ENCODE data around the gene LCA5L. TPM values are rescaled to one million over a fixed set of nuclear protein-coding genes. Genes with fewer than 3 reads are reported as not detected.

LCA5L gene
- total and polyA plus RNA-seq, 2 of the 13 experiments (the other 11 are each of a cell fraction or from before 2014, with no cell fraction given) = 0.13 to 0.55 TPM

DNA sequence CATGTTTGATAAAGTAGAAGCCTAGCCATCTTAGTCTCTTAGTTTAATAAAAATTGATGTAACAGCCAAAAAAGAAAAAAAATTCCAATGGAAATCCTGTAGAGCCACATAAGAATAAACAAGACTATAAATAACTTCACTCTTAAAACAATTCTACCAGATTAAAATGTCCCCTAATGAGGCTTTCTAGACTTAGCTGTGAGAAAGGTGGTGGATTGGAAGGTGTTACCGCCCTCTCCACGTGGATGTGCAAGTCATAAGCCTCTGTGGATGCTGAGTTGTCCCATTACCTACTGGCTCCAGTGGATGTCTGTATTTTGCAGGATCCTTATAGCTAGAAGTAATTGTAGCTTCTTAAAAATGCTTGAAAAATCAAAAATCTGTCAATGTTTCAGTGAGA is 14.6 kb downstream of the LCA5L start:
- no peaks in the 10 kb centered on the region for H3K79me2 ChIP-seq (ENCODE audit: insufficient read depth, low read length)
- intact Hi-C loops (cut with micrococcal nuclease; ENCODE audit: unreplicated experiment) (no loop called here), in situ Hi-C loops (cut with HindIII; ENCODE audit: extremely low pct_ligation_motif_present, low pct_unique_long_range_greater_than_20kb) (no loop called here)
- H3K36me3 ChIP-seq (replicated peaks in 1 of 2; ENCODE audit: control insufficient read depth in 1 of 2, insufficient read depth in 2 of 2, low read length in 2 of 2) = no peaks in the 10 kb centered on the region
- DNase-seq (ENCODE audit: low spot score) (no peak), FAIRE-seq (no peak), ATAC-seq (no peak)
- TF ChIP-seq ZSCAN29 (CRISPR knock-in tag; conservative IDR thresholded peaks at IDR 0.05) (no peak), ZNF776 (CRISPR knock-in tag; IDR thresholded peaks at IDR 0.05) (no peak), ZNF564 (CRISPR knock-in tag; IDR thresholded peaks at IDR 0.05) (no peak)
- TF ChIP-seq, protein P1, sequence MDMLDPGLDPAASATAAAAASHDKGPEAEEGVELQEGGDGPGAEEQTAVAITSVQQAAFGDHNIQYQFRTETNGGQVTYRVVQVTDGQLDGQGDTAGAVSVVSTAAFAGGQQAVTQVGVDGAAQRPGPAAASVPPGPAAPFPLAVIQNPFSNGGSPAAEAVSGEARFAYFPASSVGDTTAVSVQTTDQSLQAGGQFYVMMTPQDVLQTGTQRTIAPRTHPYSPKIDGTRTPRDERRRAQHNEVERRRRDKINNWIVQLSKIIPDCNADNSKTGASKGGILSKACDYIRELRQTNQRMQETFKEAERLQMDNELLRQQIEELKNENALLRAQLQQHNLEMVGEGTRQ (IDR thresholded peaks at IDR 0.05; ENCODE audit: low read depth, low read length) = no peak
- TF ChIP-seq, protein P1 (CRISPR knock-in tag; IDR thresholded peaks at IDR 0.05; ENCODE audit: borderline replicate concordance) = no peak
- TF ChIP-seq, protein P2, sequence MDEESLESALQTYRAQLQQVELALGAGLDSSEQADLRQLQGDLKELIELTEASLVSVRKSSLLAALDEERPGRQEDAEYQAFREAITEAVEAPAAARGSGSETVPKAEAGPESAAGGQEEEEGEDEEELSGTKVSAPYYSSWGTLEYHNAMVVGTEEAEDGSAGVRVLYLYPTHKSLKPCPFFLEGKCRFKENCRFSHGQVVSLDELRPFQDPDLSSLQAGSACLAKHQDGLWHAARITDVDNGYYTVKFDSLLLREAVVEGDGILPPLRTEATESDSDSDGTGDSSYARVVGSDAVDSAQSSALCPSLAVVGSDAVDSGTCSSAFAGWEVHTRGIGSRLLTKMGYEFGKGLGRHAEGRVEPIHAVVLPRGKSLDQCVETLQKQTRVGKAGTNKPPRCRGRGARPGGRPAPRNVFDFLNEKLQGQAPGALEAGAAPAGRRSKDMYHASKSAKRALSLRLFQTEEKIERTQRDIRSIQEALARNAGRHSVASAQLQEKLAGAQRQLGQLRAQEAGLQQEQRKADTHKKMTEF (CRISPR knock-in tag; IDR thresholded peaks at IDR 0.05) = no peak
- no peak overlapping the region for H3K27ac ChIP-seq (ENCODE audit: extremely low read length, insufficient read depth, low read length)
- 88% methylated on average over 2 of the region's 2 CpGs for WGBS (ENCODE audit: low lambda C conversion rate)
- BruUV-seq (replicated peaks) = no TSS peak
- no peaks in the 10 kb centered on the region for H3K4me1 ChIP-seq (ENCODE audit: insufficient read depth, low read length)
- no peaks in the 10 kb centered on the region for H4K20me1 ChIP-seq (ENCODE audit: insufficient read depth, low read length)
- no peaks in the 10 kb centered on the region for H3K9me3 ChIP-seq (ENCODE audit: low read length)
- no peak overlapping the region for H3K9ac ChIP-seq (ENCODE audit: insufficient read depth, low read depth, low read length)
- no peaks in the 10 kb centered on the region for H3K27me3 ChIP-seq (ENCODE audit: control insufficient read depth in 1 of 2, insufficient read depth in 2 of 2, low read length in 2 of 2)
- no peak overlapping the region for H2AFZ ChIP-seq (ENCODE audit: low read length)
- POLR2A ChIA-PET = no interaction called here
- H3K4me3 ChIP-seq (replicated peaks in 1 of 3; ENCODE audit: insufficient read depth in 1 of 3, low read depth in 2 of 3, low read length in 3 of 3) = no peak overlapping the region
- CTCF ChIA-PET (ENCODE audit: low intra/inter-chr PET ratio, low total read pairs) = no interaction called here
- no peak overlapping the region for H3K4me2 ChIP-seq (ENCODE audit: low read depth, low read length)
